K562 (cell line): ENCODE results near the gene ALG14. TPM values are rescaled to one million over a fixed set of nuclear protein-coding genes. Genes with fewer than 3 reads are reported as not detected.

Experiments used
- ATAC-seq: fragments of 200-7000 bp; cut with Tn5 transposase; 3 replicates; pipeline ENCODE4 v1.9.1; 2020; ENCODE audit warnings: moderate library complexity
- BruUV-seq: library from RNA; stranded (reverse); fragments of 400-500 nt; replicated peaks from 2 replicates; lab custom pipeline; 2021; lab: Mats Ljungman, UMichigan
- CTCF ChIA-PET: fragments of 300-600 bp; formaldehyde crosslinking; extraction: SDS; loops from one replicate; lab custom pipeline; 2021; ENCODE audit warnings: low intra/inter-chr PET ratio; lab: Yijun Ruan, JAX
- POLR2A ChIA-PET: fragments of 300-600, 350-650 bp; sonication (Branson Sonifier 250); formaldehyde crosslinking; extraction: SDS; loops from one replicate; lab custom pipeline; 2021; ENCODE audit warnings: antibody characterized with exemption, inconsistent platforms; lab: Yijun Ruan, JAX
- DNase-seq, 4 experiments: peaks; one replicate each; pipeline versions ENCODE4 v3.0.0 to v3.0.0-alpha.2; 2011 to 2018; ENCODE audit warnings: low spot score in 3 of 4, mixed read lengths in 3 of 4; ENCODE audit errors: extremely low read depth in 1 of 4
- FAIRE-seq: peaks from 2 replicates; lab custom pipeline; 2011; peaks lifted over from hg19 to GRCh38; lab: Jason Lieb, UNC
- H2AFZ ChIP-seq: 2 replicates; pipeline ENCODE4 v1.6.0; 2011; ENCODE audit warnings: low read depth, low read length, control low read depth, inconsistent platforms
- H3K27ac ChIP-seq: fragments of 200-600 bp; 3 replicates; pipeline ENCODE4 v1.8.0; 2011; ENCODE audit warnings: low read depth, mild to moderate bottlenecking, control low read depth, inconsistent platforms, low read length, moderate library complexity, mixed read lengths; ENCODE audit errors: extremely low read depth
- H3K27me3 ChIP-seq, 2 experiments: fragments of 300-600 bp in 1 of 2; 2 replicates in 1 of 2; 3 replicates in 1 of 2; pipeline versions ENCODE4 v1.6.0 to v1.8.0; 2011; ENCODE audit warnings: inconsistent platforms in 2 of 2, low read length in 2 of 2, mild to moderate bottlenecking in 1 of 2, mixed read lengths in 1 of 2, moderate library complexity in 1 of 2; ENCODE audit not compliant: control insufficient read depth in 2 of 2, insufficient read depth in 2 of 2
- H3K36me3 ChIP-seq: fragments of 300-600 bp; 3 replicates; pipeline ENCODE4 v1.8.0; 2011; ENCODE audit warnings: mild to moderate bottlenecking, low read length, inconsistent platforms; ENCODE audit not compliant: control insufficient read depth, insufficient read depth
- H3K4me1 ChIP-seq, 2 experiments: fragments of 200-600 bp in 1 of 2; replicated peaks in 1 of 2; 2 replicates in 1 of 2; 3 replicates in 1 of 2; pipeline versions ENCODE4 v1.5.1 to v1.8.0; 2011; ENCODE audit warnings: inconsistent platforms in 2 of 2, low read length in 2 of 2, mild to moderate bottlenecking in 1 of 2, mixed read lengths in 1 of 2, moderate library complexity in 1 of 2; ENCODE audit not compliant: control insufficient read depth in 2 of 2, insufficient read depth in 2 of 2
- H3K4me2 ChIP-seq: 2 replicates; pipeline ENCODE4 v1.6.1; 2011; ENCODE audit warnings: low read length, control low read depth, inconsistent platforms, mixed read lengths; ENCODE audit not compliant: insufficient read depth
- H3K4me3 ChIP-seq: fragments of 200-600 bp; sonication (generic), shearing (Covaris generic); 2 replicates; pipeline ENCODE4 v1.5.1; 2016; ENCODE audit warnings: control low read depth, inconsistent platforms
- H3K79me2 ChIP-seq: fragments of 200-600 bp; 3 replicates; pipeline ENCODE4 v1.8.0; 2011; ENCODE audit warnings: low read length, inconsistent platforms; ENCODE audit not compliant: control insufficient read depth, insufficient read depth
- H3K9ac ChIP-seq, 2 experiments: 2 replicates each; pipeline versions ENCODE4 v1.6.0 to v1.6.1; 2011; ENCODE audit warnings: low read depth in 2 of 2, low read length in 2 of 2, control low read depth in 1 of 2, inconsistent platforms in 1 of 2, mild to moderate bottlenecking in 1 of 2, mixed read lengths in 1 of 2; ENCODE audit not compliant: insufficient read depth in 1 of 2
- H3K9me1 ChIP-seq: one replicate; pipeline ENCODE4 v1.6.0; 2011; ENCODE audit warnings: inconsistent platforms, mild to moderate bottlenecking, low read length, moderate library complexity; ENCODE audit not compliant: control insufficient read depth, insufficient read depth
- H3K9me3 ChIP-seq: replicated peaks from 2 replicates; pipeline ENCODE4 v1.5.1; 2011; ENCODE audit warnings: low read depth, low read length, inconsistent platforms; ENCODE audit not compliant: control insufficient read depth, insufficient read depth
- H4K20me1 ChIP-seq: replicated peaks from 2 replicates; pipeline ENCODE4 v1.6.1; 2011; ENCODE audit warnings: low read length, inconsistent platforms, mixed read lengths; ENCODE audit not compliant: control insufficient read depth, insufficient read depth
- ARID2 ChIP-seq: fragments of 450-650 bp; IDR thresholded peaks from 2 replicates; pipeline ENCODE4 v1.6.1; 2017; ENCODE audit warnings: antibody characterized with exemption, mild to moderate bottlenecking
- BHLHE40 ChIP-seq: IDR thresholded peaks from 2 replicates; pipeline ENCODE4 v1.6.1; 2011; ENCODE audit warnings: low read length, improper control_type of control experiment
- ETV1 ChIP-seq: fragments of 450-650 bp; conservative IDR thresholded peaks from 2 replicates; pipeline ENCODE4 v1.6.1; 2016; ENCODE audit warnings: missing genetic modification characterization, control low read depth, low read depth, missing compliant biosample characterization
- GABPB1 ChIP-seq: sonication (generic); formaldehyde crosslinking; IDR thresholded peaks from 2 replicates; pipeline ENCODE4 v1.8.0; 2022; ENCODE audit warnings: mild to moderate bottlenecking, missing genetic modification reagents
- GATAD2B ChIP-seq: fragments of 450-650 bp; IDR thresholded peaks from 2 replicates; pipeline ENCODE4 v1.6.1; 2017; ENCODE audit warnings: mild to moderate bottlenecking, borderline replicate concordance
- HMGN3 ChIP-seq: IDR thresholded peaks from 2 replicates; pipeline ENCODE4 v1.6.1; 2011; ENCODE audit warnings: borderline replicate concordance, low read depth, mild to moderate bottlenecking, mixed read lengths, low read length; ENCODE audit not compliant: insufficient read length; ENCODE audit errors: extremely low read depth
- TEAD4 ChIP-seq, 2 experiments: sonication (generic) in 1 of 2; formaldehyde crosslinking in 1 of 2; IDR thresholded peaks; 2 replicates each; pipeline versions ENCODE4 v1.6.1 to v1.8.0; 2012 to 2022; ENCODE audit warnings: borderline replicate concordance in 1 of 2, inconsistent platforms in 1 of 2, low read length in 1 of 2, mild to moderate bottlenecking in 1 of 2, missing genetic modification reagents in 1 of 2
- ZNF263 ChIP-seq: sonication (generic); formaldehyde crosslinking; IDR thresholded peaks from 2 replicates; pipeline ENCODE4 v1.8.0; 2022; ENCODE audit warnings: mild to moderate bottlenecking, missing genetic modification reagents, borderline replicate concordance
- ZNF512 ChIP-seq: IDR thresholded peaks from 2 replicates; pipeline ENCODE4 v1.6.1; 2016; ENCODE audit warnings: missing genetic modification characterization, missing compliant biosample characterization
- ZNF717 ChIP-seq: fragments of 250-450 bp; sonication (Bioruptor Pico); IDR thresholded peaks from 2 replicates; pipeline ENCODE4 v1.5.0; 2021
- ZSCAN29 ChIP-seq: fragments of 450-650 bp; IDR thresholded peaks from 2 replicates; pipeline ENCODE4 v1.6.1; 2017
- WGBS: fragments of 100-300 bp; shearing (Covaris generic); methylation state at CpG from one replicate; pipeline ENCODE4 v1.1.6; 2016; ENCODE audit warnings: low coverage, mixed read lengths; ENCODE audit not compliant: insufficient coverage; ENCODE audit errors: missing lambda C conversion rate; 5-methylcytosine and 5-hydroxymethylcytosine counted together
- in situ Hi-C: fragments of 300-500 bp; cut with MboI; formaldehyde crosslinking; loops from 4 replicates; pipeline ENCODE4 v1.15.0; 2018; ENCODE audit warnings: inconsistent platforms, mixed read lengths
- intact Hi-C: fragments of 100-400 bp; cut with micrococcal nuclease; formaldehyde crosslinking; loops from 2 replicates; pipeline ENCODE4 v1.14.2; 2022
- polyA plus RNA-seq, 8 experiments: library from polyadenylated mRNA; depleted of rRNA in 4 of 8; stranded (reverse) in 5 of 8; unstranded in 3 of 8; fragments of >200 nt; fragmentation: Nextera tagmentation in 2 of 8; fragmentation: Illumina TruSeq in 1 of 8; extraction: Ambion mirVana in 2 of 8; extraction: Trizol in 1 of 8; gene quantifications; 2 replicates each; pipeline versions ENCODE4 v1.2.1 to v1.2.3, GENCODE V29; 2011 to 2014; ENCODE audit warnings: inconsistent platforms in 1 of 8, missing spikeins in 1 of 8
- total RNA-seq, 7 experiments: library from RNA; depleted of rRNA in 6 of 7; stranded (reverse); fragments of >200 nt in 6 of 7; fragmentation: Illumina TruSeq in 2 of 7; extraction: Trizol in 2 of 7; gene quantifications; 2 replicates each; pipeline versions ENCODE4 v1.2.1 to v1.2.3, GENCODE V29; 2011 to 2021; ENCODE audit warnings: low replicate concordance in 1 of 7
- TF ChIP-seq, protein P1 (sequence below), 2 experiments: fragments of 150-350 bp in 1 of 2; IDR thresholded peaks; 2 replicates each; pipeline ENCODE4 v1.6.1; 2012 to 2016; ENCODE audit warnings: low read depth in 2 of 2, low read length in 2 of 2, mild to moderate bottlenecking in 1 of 2, moderate library complexity in 1 of 2
- TF ChIP-seq, protein P2 (sequence below): fragments of 450-650 bp; IDR thresholded peaks from 2 replicates; pipeline ENCODE4 v1.6.1; 2016; ENCODE audit warnings: antibody characterized with exemption

ALG14 gene
- total and polyA plus RNA-seq, 9 of the 15 experiments (the other 6 are each of a cell fraction or from before 2014, with no cell fraction given) = 2.8 to 16.2 (median 4.9) TPM

- no peak for TF ChIP-seq ZNF512
These were observed 43.9 kb upstream of the ALG14 start (continued) for GRCh38 chr1:95116580-95117206.

GRCh38 chr1:95115708-95116137, 43.0 kb upstream of the ALG14 start:
- Histone ChIP-seq H4K20me1 (no peaks in the 10 kb centered on the region; the same call in 1 of the 2 replicates), H3K4me3 (no peak overlapping the region), H3K9me3 (no peaks in the 10 kb centered on the region), H3K9me1 (no peaks in the 10 kb centered on the region), H3K27ac (peak overlapping the region; percentile 58), H3K4me1 (peaks cover 20 to 48% of the 10 kb centered on the region in 2 experiments; a peak in 4 of 5 replicates), H3K27me3 (no peaks in the 10 kb centered on the region), H3K79me2 (peaks cover 39% of the 10 kb centered on the region), H2AFZ (peak overlapping the region; percentile 47; the same call in 1 of the 2 replicates), H3K36me3 (peaks cover 1% of the 10 kb centered on the region; the same call in 1 of the 3 replicates), H3K9ac (peak overlapping the region in 1 of 2 experiments; percentile 29; a peak in 2 of 4 replicates), H3K4me2 (peak overlapping the region; percentile 74)
- BruUV-seq = no TSS peak
- in situ Hi-C loops (loop anchor here (5.0 kb wide), 1 partner anchor 33 kb away; no protein-coding TSS in a partner anchor), intact Hi-C loops (loop anchor here (1.0 to 2.0 kb wide), 4 partner anchors 30 to 119 kb away; partner anchors contain the start of genes ALG14 and RWDD3)
- FAIRE-seq = peak; percentile 91
- peak; percentile 51 for ATAC-seq
- CTCF ChIA-PET = no interaction called here
- 10% methylated on average over 3 of the region's 3 CpGs for WGBS
- peak; percentile 39 to 87 (median 60) for DNase-seq
- POLR2A ChIA-PET = interaction anchor here (0.9 to 1.8 kb wide), 6 partner anchors 9 to 63 kb away, joined by 3 to 6 read pairs (median 4); no protein-coding TSS in a partner anchor
- TF ChIP-seq ZSCAN29 = no peak
- TF ChIP-seq, protein P1, sequence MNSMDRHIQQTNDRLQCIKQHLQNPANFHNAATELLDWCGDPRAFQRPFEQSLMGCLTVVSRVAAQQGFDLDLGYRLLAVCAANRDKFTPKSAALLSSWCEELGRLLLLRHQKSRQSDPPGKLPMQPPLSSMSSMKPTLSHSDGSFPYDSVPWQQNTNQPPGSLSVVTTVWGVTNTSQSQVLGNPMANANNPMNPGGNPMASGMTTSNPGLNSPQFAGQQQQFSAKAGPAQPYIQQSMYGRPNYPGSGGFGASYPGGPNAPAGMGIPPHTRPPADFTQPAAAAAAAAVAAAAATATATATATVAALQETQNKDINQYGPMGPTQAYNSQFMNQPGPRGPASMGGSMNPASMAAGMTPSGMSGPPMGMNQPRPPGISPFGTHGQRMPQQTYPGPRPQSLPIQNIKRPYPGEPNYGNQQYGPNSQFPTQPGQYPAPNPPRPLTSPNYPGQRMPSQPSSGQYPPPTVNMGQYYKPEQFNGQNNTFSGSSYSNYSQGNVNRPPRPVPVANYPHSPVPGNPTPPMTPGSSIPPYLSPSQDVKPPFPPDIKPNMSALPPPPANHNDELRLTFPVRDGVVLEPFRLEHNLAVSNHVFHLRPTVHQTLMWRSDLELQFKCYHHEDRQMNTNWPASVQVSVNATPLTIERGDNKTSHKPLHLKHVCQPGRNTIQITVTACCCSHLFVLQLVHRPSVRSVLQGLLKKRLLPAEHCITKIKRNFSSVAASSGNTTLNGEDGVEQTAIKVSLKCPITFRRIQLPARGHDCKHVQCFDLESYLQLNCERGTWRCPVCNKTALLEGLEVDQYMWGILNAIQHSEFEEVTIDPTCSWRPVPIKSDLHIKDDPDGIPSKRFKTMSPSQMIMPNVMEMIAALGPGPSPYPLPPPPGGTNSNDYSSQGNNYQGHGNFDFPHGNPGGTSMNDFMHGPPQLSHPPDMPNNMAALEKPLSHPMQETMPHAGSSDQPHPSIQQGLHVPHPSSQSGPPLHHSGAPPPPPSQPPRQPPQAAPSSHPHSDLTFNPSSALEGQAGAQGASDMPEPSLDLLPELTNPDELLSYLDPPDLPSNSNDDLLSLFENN (IDR thresholded peaks at IDR 0.05; ENCODE audit: low read depth in 2 of 2, low read length in 2 of 2) = 0 out of 4 replicates have a peak, but pooled peaks of 1 of the 2 experiments have one; percentile 64
- TF ChIP-seq ZNF263 (CRISPR knock-in tag) = no peak
- no peak for TF ChIP-seq HMGN3
- no peak for TF ChIP-seq GABPB1 (CRISPR knock-in tag)
- TF ChIP-seq ARID2 = no peak
- no peak for TF ChIP-seq BHLHE40
- peak; percentile 98 for TF ChIP-seq TEAD4 (IDR thresholded peaks at IDR 0.05; ENCODE audit: low read length)
- TF ChIP-seq TEAD4 (CRISPR knock-in tag; IDR thresholded peaks at IDR 0.05; ENCODE audit: borderline replicate concordance) = no peak
- no peak for TF ChIP-seq ZNF717 (CRISPR knock-in tag)
- no peak for TF ChIP-seq ETV1 (tag)
- TF ChIP-seq, protein P2, sequence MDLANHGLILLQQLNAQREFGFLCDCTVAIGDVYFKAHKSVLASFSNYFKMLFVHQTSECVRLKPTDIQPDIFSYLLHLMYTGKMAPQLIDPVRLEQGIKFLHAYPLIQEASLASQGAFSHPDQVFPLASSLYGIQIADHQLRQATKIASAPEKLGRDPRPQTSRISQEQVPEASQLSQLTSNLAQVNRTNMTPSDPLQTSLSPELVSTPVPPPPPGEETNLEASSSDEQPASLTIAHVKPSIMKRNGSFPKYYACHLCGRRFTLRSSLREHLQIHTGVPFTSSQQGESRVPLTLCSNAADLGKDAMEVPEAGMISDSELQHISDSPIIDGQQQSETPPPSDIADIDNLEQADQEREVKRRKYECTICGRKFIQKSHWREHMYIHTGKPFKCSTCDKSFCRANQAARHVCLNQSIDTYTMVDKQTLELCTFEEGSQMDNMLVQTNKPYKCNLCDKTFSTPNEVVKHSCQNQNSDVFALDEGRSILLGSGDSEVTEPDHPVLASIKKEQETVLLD = peak; percentile 37; the same call in 1 of the 2 replicates
- peak; percentile 62; the same call in 1 of the 2 replicates for TF ChIP-seq GATAD2B
